ELF-1 (cell line): Measurements from ENCODE around the gene NUP85.
"Not testable (repeated sequence)": the region's sequence is repeated elsewhere in the genome, so short reads cannot be mapped to it uniquely, and the experiment has no call there.

ENCODE experiments used
- DNase-seq: peaks from one replicate; pipeline ENCODE4 v3.0.0-alpha.2; 2016; ENCODE audit warnings: low read depth, low spot score

NUP85 gene

GRCh38 chr17:75241996-75242460 lies 36.5 kb downstream of the NUP85 start:
- DNase-seq = no peak

- no peak for DNase-seq
These were observed 37.1 kb downstream of the NUP85 start for GRCh38 chr17:75242461-75243042.

DNA sequence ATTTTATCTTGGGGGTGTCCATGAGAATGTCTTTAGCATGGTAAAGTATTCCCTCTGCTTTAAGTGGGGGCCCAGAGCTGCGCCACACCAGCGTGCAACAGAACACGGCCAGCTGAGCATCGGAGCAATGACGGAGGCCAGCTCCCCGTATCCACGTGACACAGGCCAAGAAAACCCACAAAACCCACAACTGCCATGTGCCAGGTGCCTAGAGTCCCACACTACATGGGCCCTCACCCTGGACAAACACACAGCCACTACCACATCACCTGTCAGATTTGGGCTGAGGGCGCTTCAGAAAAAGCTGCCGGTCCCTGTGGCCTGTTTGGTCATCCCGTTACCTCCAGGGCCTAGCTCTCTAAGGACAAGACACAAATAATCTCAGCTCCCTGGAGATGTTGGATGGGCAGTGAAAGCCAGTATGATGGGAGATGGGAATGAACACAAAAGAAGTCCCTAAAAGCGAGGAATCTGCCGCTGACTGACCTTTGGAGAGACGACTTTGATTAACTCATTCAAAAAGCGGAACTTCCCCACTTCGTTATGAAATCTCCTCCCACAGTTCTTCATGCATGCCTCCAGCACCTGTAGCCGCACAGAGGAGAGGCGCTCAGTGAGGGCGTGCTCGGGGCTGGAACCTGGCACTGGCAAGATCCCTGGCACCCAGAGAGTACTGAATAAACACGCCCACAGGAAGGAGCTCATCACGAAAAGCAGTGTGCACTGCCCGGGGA lies 38.8 kb downstream of the NUP85 start:
- no peak for DNase-seq

- no peak for DNase-seq
These were observed 39.5 kb downstream of the NUP85 start for GRCh38 chr17:75245011-75245410.

DNA sequence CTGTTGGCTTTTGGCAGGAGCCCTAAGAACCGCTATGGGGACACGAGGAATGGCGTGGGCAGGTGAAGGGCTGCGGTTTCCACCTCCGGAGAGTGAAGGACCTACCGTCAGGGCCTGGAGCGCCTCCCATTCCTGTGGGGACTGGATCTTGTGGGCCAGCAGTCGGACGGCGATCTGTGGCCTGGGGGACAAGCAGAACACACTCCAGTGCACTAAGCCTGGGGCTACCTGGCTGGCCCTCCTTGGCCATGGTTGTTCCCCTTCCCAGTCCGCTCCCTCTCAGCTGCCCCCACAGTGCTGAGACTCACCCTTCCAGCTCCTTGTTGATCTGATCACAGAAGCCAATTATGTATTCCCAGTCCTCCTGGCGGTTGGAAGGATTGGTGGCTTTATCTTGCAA lies 40.9 kb downstream of the NUP85 start:
- peak; percentile 75 for DNase-seq

DNA sequence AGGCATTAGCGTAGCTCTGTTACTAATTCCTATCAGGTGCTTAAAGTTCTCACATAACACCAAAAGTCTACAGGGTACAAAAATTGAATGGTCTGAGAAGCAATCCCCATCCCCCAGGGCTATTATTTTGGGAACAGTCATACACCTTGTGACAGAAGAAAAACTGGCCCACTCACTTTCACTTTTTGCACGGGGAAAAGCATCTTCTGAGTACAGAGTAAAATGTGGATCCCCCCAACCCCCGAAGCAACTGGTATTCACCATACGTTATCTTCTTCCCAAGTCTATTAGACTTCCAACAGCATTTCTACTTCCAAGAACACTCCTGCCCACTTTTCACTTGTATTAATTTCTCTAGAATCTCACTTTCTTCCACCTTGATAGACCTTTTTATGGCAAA lies 44.1 kb downstream of the NUP85 start:
- DNase-seq = no peak

GRCh38 chr17:75250009-75250471 lies 44.6 kb downstream of the NUP85 start:
- peak; percentile 37 for DNase-seq

- DNase-seq = no peak
These were observed 46.7 kb downstream of the NUP85 start for GRCh38 chr17:75252039-75252816.

DNA sequence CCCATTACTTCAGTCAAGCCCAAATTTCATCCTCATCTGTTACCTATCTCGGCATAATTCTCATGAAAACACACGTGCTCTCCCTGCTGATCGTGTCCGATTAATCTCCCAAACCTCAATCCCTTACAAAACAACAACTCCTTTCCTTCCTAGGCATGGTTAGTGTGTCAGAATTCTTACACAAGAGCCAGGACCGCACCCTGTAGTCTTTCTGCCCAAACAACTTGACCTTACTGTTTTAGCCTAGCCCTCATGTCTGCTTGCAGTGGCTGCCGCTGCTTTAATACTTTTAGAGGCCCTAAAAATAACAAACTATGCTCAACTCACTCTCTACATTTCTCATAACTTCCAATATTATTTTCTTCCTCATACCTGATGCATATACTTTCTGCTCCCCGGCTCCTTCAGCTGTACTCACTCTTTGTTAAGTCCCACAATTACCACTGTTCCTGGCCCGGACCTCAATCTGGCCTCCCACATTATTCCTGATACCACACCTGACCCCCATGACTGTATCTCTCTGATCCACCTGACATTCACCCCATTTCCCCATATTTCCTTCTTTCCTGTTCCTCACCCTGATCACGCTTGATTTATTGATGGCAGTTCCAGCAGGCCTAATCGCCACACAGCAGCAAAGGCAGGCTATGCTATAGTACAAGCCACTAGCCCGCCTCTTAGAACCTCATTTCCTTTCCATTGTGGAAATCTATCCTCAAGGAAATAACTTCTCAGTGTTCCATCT lies 50.6 kb downstream of the NUP85 start:
- DNase-seq = not testable (repeated sequence)

GRCh38 chr17:75257228-75257627 lies 51.7 kb downstream of the NUP85 start:
- not testable (repeated sequence) for DNase-seq

- no peak for DNase-seq
These were observed 55.3 kb downstream of the NUP85 start for GRCh38 chr17:75260641-75261335.

DNA sequence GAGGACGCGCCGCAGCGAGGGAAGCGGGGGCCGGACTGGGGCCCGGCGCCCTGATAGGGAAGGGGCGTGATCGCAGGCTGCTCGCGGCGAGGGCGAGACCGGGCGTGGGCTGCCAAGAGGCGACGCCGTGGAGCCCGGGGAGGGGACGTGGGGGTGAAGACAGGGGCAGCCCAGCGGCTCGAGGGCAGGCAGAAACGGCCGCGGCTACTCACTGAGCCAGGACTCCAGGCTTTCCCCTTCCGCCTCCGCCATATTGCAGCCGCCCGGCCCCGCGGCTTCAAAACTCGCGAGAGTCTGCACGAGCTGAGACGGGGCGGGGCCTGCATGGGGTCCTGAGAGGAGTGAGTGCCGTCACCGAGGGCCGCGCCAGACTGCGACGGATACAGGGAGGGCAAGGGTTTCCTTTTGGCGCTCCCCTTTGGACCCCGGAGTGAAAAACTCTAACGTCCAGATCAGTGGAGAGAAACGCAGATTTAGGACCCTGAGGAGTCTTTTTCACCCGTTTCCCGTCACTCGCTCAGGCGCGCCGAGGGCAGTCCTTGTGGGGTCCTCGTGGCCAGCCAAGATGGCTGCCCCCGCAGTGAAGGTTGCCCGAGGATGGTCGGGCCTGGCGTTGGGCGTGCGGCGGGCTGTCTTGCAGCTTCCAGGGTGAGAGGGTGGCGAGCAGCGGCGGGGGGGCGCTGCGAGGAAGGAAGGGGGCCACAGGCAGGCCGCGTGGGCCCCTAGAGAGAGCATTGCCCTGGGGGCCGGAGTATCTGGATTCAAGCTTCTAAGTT lies 56.0 kb downstream of the NUP85 start, which contains the start of the genes GGA3 and MRPS7:
GGA3 (minus strand) TSS at position 271 of the 776 bp plus-strand sequence; CDS start at position 252, 19 bp downstream.
MRPS7 (plus strand) TSS at position 544 of the 776 bp plus-strand sequence; CDS start at position 566, 22 bp downstream.
- peak; percentile 95 for DNase-seq

DNA sequence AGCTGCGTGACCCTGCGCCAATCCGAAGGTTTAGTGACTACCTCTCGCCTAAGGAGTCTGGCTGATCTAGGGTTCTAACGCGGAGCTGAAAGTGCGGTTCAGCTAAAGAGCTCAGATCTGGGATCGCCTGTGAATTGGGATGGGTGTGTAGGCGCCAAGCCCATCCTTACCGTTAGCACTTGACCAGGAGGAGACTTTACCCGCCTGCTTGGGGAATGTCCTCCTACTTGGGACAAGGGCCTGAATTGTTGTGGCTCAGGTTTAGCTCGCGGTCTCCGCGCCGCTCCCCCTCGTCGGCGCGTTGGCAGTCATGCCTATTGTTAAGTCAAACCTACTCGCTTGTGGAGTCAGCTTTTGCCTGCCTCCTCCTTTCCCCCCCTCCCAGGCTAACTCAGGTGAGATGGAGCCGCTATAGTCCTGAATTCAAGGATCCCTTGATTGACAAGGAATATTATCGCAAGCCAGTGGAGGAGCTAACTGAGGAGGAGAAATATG lies 56.7 kb downstream of the NUP85 start:
- peak; percentile 68 for DNase-seq

DNA sequence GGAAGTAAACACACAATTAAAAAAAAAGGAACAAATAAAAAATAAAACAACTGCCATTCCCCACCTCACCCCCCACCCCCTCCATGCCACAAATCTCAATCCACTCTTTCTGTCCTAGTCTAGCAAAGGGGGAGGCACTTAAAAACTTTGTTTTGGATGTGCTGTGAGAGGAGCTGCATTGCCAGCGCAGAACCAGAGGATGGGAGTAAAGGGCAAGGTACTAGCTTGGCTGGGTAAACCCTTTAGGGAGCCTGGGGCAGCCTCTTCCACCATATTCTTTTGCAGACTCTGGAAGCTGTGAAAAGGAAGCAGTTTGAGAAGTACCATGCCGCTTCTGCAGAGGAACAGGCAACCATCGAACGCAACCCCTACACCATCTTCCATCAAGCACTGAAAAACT lies 57.6 kb downstream of the NUP85 start:
- DNase-seq = no peak

- DNase-seq = no peak
These were observed 60.3 kb downstream of the NUP85 start for GRCh38 chr17:75265614-75266315.

DNA sequence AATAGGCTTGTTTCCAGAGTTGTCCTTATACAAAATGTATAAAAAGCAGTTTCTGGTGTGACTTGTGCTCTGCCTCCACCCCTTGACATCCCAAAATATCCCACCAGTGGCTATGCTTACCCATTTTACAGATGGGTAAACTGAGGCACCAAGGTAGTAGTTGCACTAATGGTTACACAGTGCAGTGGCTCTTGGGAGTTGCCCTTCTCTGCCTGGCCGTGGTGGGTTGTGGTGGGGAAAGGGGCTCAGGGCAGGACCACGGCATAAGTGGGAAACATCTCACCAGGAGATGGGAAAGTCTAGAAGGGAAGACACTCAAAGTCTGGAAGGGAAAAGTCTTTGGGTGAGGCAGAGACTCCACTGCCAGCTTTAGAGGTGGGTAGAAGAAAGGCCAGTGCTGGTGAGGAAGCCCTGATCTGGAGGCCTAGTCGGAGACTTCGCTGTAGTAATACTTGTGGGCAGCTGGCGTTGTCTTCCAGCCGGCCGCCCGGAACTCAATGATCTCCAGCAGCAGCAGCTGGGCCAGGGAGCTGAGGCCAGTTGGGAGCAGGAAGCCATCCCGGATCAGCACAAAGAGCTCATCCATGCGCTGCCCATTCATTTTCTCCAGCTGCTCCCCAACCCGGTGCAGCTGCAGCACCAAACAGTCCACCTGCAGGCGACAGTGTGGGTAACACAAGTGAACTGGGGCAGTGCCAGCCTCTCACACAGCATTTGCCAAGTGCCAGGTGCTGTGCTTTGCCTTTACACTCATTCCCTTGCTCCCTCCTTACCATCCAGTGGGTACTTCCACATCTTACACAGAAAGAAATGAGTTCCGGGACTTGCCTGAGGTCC lies 61.1 kb downstream of the NUP85 start:
- no peak for DNase-seq

GRCh38 chr17:75267153-75267410 lies 61.6 kb downstream of the NUP85 start:
- DNase-seq = no peak

DNA sequence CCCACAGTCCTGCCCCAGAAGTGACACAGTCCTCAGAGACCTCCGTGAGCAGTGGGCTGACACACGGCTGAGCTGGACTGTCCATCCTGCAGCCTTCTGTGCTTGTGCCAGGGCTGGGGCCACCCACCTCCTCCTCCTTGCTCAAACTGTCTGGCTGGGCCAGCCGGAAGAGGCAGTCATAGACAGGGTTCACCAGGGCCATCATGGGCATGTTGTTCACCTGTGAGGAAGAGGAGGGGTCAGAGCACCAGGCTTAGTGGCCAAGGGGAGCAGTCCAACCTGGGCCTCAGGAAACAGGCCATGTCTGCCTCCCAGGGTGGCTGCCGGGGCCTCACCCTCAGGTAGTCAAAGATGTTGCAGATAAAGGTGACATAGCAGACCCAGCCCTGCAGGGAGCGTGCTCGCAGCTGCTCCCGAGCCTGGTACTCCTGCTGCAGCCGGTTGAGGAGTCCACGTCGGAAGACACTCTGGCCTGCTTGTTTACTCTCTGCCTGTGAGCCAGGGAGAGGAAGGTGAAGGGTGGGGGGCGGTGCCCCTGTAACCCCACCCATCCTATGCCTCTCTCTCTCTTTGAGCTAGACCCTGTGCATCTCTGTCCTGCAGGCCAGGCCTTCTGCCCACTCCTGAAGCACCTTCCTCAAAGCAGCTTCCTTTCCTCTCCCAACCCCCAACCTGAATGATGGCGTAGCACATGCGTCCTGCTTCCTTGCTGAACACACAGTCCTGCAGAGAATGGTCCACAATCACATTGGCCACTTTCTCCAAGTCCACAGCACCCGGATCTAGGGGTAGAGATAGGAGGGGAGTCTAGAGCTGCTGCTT lies 62.1 kb downstream of the NUP85 start:
- peak; percentile 83 for DNase-seq
